ENCODE data around the gene MSMP. TPM values are rescaled to one million over a fixed set of nuclear protein-coding genes. Genes with fewer than 3 reads are reported as not detected.

MSMP gene, protein sequence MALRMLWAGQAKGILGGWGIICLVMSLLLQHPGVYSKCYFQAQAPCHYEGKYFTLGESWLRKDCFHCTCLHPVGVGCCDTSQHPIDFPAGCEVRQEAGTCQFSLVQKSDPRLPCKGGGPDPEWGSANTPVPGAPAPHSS
- total RNA-seq = not detected in 2 replicates

DNA sequence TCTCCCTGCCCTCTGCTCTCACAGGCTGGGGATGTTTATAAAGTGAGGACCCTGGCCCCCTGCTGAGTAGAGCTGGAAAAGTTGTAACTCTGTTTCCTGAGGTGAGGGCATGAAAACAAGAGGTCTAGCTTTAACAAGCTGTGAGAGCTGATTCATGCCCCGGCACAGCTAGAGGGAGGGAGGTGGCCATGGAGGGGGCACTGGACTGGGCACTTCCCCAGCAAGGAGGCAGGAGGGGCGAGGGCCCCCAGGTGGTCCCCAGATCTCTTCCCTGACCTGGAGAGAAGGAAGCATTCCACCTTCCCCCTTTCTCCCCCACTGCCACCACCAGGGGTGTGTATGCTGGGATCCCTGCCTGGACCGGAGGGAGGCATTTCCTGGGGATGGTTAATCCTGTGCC is at the start of gene MSMP:
MSMP (minus strand) TSS at position 13 of the 400 bp plus-strand sequence. CDS start 147 bp downstream, outside the sequence.
- no peak within 1 kb of the TSS for H3K4me3 ChIP-seq (ENCODE audit: low read depth, low read length)
- TF ChIP-seq, protein P1, sequence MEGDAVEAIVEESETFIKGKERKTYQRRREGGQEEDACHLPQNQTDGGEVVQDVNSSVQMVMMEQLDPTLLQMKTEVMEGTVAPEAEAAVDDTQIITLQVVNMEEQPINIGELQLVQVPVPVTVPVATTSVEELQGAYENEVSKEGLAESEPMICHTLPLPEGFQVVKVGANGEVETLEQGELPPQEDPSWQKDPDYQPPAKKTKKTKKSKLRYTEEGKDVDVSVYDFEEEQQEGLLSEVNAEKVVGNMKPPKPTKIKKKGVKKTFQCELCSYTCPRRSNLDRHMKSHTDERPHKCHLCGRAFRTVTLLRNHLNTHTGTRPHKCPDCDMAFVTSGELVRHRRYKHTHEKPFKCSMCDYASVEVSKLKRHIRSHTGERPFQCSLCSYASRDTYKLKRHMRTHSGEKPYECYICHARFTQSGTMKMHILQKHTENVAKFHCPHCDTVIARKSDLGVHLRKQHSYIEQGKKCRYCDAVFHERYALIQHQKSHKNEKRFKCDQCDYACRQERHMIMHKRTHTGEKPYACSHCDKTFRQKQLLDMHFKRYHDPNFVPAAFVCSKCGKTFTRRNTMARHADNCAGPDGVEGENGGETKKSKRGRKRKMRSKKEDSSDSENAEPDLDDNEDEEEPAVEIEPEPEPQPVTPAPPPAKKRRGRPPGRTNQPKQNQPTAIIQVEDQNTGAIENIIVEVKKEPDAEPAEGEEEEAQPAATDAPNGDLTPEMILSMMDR (conservative IDR thresholded peaks at IDR 0.05; ENCODE audit: low read depth, low read length) = no peak
- DNase-seq (ENCODE audit: low read depth) = no peak

DNA sequence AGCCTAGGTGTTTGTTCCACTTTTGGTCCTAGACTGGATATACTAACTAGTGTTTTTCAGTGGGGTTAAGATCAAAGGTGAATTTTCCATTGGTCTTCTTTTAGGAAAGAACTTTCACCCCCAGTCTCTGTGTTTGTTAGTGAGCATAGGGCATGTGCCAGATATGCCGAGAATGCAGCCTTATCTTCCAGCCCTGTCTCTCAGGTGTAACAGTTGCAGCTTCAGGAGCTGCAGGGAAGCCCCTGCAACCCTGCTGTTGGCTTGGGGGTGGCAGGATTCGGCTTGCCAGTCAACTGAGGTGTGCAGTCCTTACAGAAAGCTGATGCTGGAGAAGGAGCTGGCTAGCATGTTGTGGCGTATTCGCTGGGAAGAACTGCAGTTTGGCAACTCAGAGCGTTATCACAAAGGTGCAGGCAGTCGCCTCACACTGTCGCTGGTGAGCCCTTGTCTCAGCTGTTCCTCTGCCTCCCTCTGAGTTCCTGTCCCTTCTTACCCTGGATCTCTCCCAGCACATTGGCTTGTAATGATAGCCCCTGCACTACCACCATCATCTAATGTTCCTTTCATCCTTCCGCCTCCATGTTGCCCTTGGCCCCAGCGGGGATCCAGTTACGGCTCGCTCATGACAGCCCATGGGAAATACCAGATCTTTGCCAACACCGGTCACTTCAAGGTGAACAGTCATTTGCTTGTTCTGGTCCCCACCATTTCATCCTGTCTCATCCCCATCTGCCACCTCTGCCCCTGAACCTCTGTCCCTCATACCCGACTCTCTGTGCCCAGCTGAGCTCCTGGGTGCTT is 47.5 kb upstream of the MSMP start:
- TF ChIP-seq, protein P1 (conservative IDR thresholded peaks at IDR 0.05; ENCODE audit: low read depth, low read length) = no peak
- H3K4me3 ChIP-seq (ENCODE audit: low read depth, low read length) = no peak overlapping the region
- DNase-seq (ENCODE audit: low read depth) = no peak

DNA sequence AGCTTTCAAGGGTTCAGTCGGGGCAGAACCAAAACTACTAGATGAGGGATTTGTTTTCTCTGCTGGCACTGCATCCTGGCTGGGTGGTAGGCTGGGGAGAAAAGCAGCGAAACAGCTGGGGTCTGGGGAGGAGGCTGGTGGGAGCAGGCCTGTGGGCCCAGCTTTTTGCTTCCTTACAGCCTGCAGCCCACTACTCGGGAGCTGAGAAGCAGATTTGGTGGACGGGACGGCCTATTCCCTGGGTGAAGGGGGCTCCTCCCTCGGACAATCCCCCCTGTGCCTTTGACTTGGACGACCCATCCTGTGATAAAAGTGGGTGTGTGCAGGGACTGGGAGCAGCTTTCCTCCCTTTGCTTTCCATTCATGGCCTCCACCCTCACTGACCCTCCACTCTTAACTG is 46.5 kb upstream of the MSMP start:
- no peak overlapping the region for H3K4me3 ChIP-seq (ENCODE audit: low read depth, low read length)
- no peak for DNase-seq (ENCODE audit: low read depth)
- TF ChIP-seq, protein P1 (conservative IDR thresholded peaks at IDR 0.05; ENCODE audit: low read depth, low read length) = no peak

DNA sequence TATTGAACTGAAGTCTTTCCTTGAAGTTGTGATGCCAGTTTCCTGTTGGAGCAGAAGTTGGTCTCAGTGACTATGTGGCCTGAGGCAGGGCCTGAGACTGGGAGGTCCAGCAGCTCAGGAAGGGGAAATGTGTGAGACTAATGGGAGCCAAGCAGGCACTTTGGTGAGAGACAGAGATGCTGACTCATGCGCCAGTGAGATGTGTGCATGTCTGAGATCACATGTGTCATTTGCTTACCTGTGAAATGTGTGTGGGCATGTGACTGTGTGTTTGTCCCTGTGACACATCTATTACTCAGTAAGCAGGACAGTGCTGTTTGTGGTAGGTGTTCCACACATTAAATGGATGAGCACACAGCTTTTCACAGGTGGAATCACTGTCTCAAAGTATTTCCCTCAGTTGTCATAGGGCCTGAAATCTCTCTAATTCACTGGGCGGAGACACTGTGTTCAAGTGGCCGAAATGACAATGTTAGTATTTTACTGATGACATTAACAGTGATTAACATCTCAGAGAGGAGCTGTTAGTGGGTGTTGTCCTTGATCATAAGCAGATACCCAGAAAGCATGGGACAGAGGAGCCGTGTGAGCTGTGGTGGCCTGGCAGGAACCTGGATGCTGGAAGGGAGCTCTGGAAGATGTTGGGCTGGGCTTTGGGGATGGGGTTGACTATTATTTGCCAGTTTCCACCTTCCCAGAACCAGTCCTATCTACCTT is 44.7 kb upstream of the MSMP start:
- H3K4me3 ChIP-seq (ENCODE audit: low read depth, low read length) = no peak overlapping the region
- DNase-seq (ENCODE audit: low read depth) = peak; percentile 63
- TF ChIP-seq, protein P1 (conservative IDR thresholded peaks at IDR 0.05; ENCODE audit: low read depth, low read length) = no peak

DNA sequence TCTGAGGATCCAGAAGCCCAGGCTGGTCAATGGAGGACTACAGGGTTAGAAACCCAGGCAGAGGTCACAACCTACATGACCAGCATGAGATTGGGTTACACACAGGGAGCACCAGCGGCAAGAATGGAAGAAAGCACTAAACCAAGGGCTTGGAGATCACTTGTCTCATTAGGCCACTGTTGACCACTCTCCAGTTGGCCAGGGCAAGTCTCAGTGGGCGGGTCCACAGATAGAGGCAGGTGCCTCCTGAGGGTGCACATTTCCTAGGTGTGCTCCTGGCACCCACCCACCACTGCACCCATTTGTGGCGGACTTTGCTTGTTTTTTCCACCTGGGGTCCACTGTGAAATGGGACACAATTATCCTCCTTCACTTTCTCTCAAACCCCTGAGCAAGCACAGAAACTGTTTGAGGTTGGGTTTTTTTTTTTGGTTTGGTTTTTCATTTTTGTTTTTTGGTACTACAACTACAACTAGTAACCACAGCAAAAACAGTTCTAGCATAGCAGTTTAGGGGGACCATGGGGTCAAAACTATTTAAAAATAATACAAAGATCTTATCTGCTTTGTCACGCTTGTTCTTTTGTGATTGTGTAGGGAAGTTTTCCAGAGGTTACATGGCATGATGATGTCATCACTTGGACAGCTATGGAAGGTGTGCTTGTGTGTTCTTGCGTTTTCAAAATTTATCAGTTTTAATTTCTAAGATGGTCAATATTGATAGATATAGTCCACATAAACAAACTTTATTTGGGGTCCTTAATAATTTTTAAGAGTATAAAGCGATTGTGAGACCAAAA is 43.4 kb upstream of the MSMP start:
- H3K4me3 ChIP-seq (ENCODE audit: low read depth, low read length) = no peak overlapping the region
- DNase-seq (ENCODE audit: low read depth) = no peak
- TF ChIP-seq, protein P1 (conservative IDR thresholded peaks at IDR 0.05; ENCODE audit: low read depth, low read length) = no peak

DNA sequence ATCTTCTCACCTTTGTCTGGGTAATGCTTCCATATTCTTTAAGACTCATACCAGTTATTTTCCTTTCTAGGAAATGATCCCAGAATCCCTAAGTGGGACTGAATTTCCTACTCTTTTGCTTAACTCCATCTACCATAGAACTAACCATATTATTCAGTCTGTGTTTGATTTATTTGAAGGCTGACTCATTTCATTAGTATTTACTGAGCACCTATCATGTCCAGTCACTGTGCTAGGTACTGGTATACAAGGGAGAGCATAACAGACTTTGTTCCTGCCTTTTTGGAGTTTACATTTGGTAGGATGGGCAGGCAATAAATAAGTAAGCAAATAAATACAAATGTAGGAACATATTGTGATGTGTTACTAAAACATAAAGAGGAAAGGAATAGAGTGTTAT is 41.6 kb upstream of the MSMP start:
- DNase-seq (ENCODE audit: low read depth) = no peak
- H3K4me3 ChIP-seq (ENCODE audit: low read depth, low read length) = no peak overlapping the region
- TF ChIP-seq, protein P1 (conservative IDR thresholded peaks at IDR 0.05; ENCODE audit: low read depth, low read length) = no peak

All from epithelial cell of proximal tubule (primary cell).